K562 (cell line): ENCODE results near the gene VAMP4. TPM values are rescaled to one million over a fixed set of nuclear protein-coding genes. Genes with fewer than 3 reads are reported as not detected.

Experiments
- ATAC-seq: fragments of 200-7000 bp; cut with Tn5 transposase; 3 replicates; pipeline ENCODE4 v1.9.1; 2020; ENCODE audit warnings: moderate library complexity
- BruUV-seq: library from RNA; stranded (reverse); fragments of 400-500 nt; replicated peaks from 2 replicates; lab custom pipeline; 2021; lab: Mats Ljungman, UMichigan
- CTCF ChIA-PET: fragments of 300-600 bp; formaldehyde crosslinking; extraction: SDS; loops from one replicate; lab custom pipeline; 2021; ENCODE audit warnings: low intra/inter-chr PET ratio; lab: Yijun Ruan, JAX
- POLR2A ChIA-PET: fragments of 300-600, 350-650 bp; sonication (Branson Sonifier 250); formaldehyde crosslinking; extraction: SDS; loops from one replicate; lab custom pipeline; 2021; ENCODE audit warnings: antibody characterized with exemption, inconsistent platforms; lab: Yijun Ruan, JAX
- DNase-seq, 4 experiments: peaks; one replicate each; pipeline versions ENCODE4 v3.0.0 to v3.0.0-alpha.2; 2011 to 2018; ENCODE audit warnings: low spot score in 3 of 4, mixed read lengths in 3 of 4; ENCODE audit errors: extremely low read depth in 1 of 4
- FAIRE-seq: peaks from 2 replicates; lab custom pipeline; 2011; peaks lifted over from hg19 to GRCh38; lab: Jason Lieb, UNC
- H2AFZ ChIP-seq: 2 replicates; pipeline ENCODE4 v1.6.0; 2011; ENCODE audit warnings: low read depth, low read length, control low read depth, inconsistent platforms
- H3K27ac ChIP-seq: fragments of 200-600 bp; 3 replicates; pipeline ENCODE4 v1.8.0; 2011; ENCODE audit warnings: low read depth, mild to moderate bottlenecking, control low read depth, inconsistent platforms, low read length, moderate library complexity, mixed read lengths; ENCODE audit errors: extremely low read depth
- H3K27me3 ChIP-seq, 2 experiments: fragments of 300-600 bp in 1 of 2; 2 replicates in 1 of 2; 3 replicates in 1 of 2; pipeline versions ENCODE4 v1.6.0 to v1.8.0; 2011; ENCODE audit warnings: inconsistent platforms in 2 of 2, low read length in 2 of 2, mild to moderate bottlenecking in 1 of 2, mixed read lengths in 1 of 2, moderate library complexity in 1 of 2; ENCODE audit not compliant: control insufficient read depth in 2 of 2, insufficient read depth in 2 of 2
- H3K36me3 ChIP-seq: fragments of 300-600 bp; 3 replicates; pipeline ENCODE4 v1.8.0; 2011; ENCODE audit warnings: mild to moderate bottlenecking, low read length, inconsistent platforms; ENCODE audit not compliant: control insufficient read depth, insufficient read depth
- H3K4me1 ChIP-seq, 2 experiments: fragments of 200-600 bp in 1 of 2; replicated peaks in 1 of 2; 2 replicates in 1 of 2; 3 replicates in 1 of 2; pipeline versions ENCODE4 v1.5.1 to v1.8.0; 2011; ENCODE audit warnings: inconsistent platforms in 2 of 2, low read length in 2 of 2, mild to moderate bottlenecking in 1 of 2, mixed read lengths in 1 of 2, moderate library complexity in 1 of 2; ENCODE audit not compliant: control insufficient read depth in 2 of 2, insufficient read depth in 2 of 2
- H3K4me2 ChIP-seq: 2 replicates; pipeline ENCODE4 v1.6.1; 2011; ENCODE audit warnings: low read length, control low read depth, inconsistent platforms, mixed read lengths; ENCODE audit not compliant: insufficient read depth
- H3K4me3 ChIP-seq: fragments of 200-600 bp; sonication (generic), shearing (Covaris generic); 2 replicates; pipeline ENCODE4 v1.5.1; 2016; ENCODE audit warnings: control low read depth, inconsistent platforms
- H3K79me2 ChIP-seq: fragments of 200-600 bp; 3 replicates; pipeline ENCODE4 v1.8.0; 2011; ENCODE audit warnings: low read length, inconsistent platforms; ENCODE audit not compliant: control insufficient read depth, insufficient read depth
- H3K9ac ChIP-seq, 2 experiments: 2 replicates each; pipeline versions ENCODE4 v1.6.0 to v1.6.1; 2011; ENCODE audit warnings: low read depth in 2 of 2, low read length in 2 of 2, control low read depth in 1 of 2, inconsistent platforms in 1 of 2, mild to moderate bottlenecking in 1 of 2, mixed read lengths in 1 of 2; ENCODE audit not compliant: insufficient read depth in 1 of 2
- H3K9me1 ChIP-seq: one replicate; pipeline ENCODE4 v1.6.0; 2011; ENCODE audit warnings: inconsistent platforms, mild to moderate bottlenecking, low read length, moderate library complexity; ENCODE audit not compliant: control insufficient read depth, insufficient read depth
- H3K9me3 ChIP-seq: replicated peaks from 2 replicates; pipeline ENCODE4 v1.5.1; 2011; ENCODE audit warnings: low read depth, low read length, inconsistent platforms; ENCODE audit not compliant: control insufficient read depth, insufficient read depth
- H4K20me1 ChIP-seq: replicated peaks from 2 replicates; pipeline ENCODE4 v1.6.1; 2011; ENCODE audit warnings: low read length, inconsistent platforms, mixed read lengths; ENCODE audit not compliant: control insufficient read depth, insufficient read depth
- C11orf30 ChIP-seq: fragments of 450-650 bp; IDR thresholded peaks from 2 replicates; pipeline ENCODE4 v1.6.1; 2016; ENCODE audit warnings: low read depth, mild to moderate bottlenecking
- CHD4 ChIP-seq: fragments of 200-600 bp; sonication (generic); IDR thresholded peaks from 3 replicates; pipeline ENCODE4 v1.6.1; 2012; ENCODE audit warnings: low read depth, mild to moderate bottlenecking, mixed read lengths, low read length, inconsistent platforms; ENCODE audit not compliant: insufficient read depth, insufficient replicate concordance, poor library complexity, severe bottlenecking
- FOS ChIP-seq: IDR thresholded peaks from 3 replicates; pipeline ENCODE4 v1.6.1; 2011; ENCODE audit not compliant: insufficient read length; ENCODE audit errors: extremely low read depth
- HDAC8 ChIP-seq: fragments of 450-650 bp; IDR thresholded peaks from 2 replicates; pipeline ENCODE4 v1.6.1; 2016; ENCODE audit warnings: mild to moderate bottlenecking, missing genetic modification characterization, moderate library complexity, missing compliant biosample characterization
- KLF6 ChIP-seq: fragments of 250-450 bp; sonication (Bioruptor Pico); IDR thresholded peaks from 2 replicates; pipeline ENCODE4 v1.4.0; 2020; ENCODE audit warnings: mild to moderate bottlenecking, moderate library complexity, borderline replicate concordance
- LCOR ChIP-seq: sonication (generic); formaldehyde crosslinking; IDR thresholded peaks from 2 replicates; pipeline ENCODE4 v1.8.0; 2022; ENCODE audit warnings: mild to moderate bottlenecking, missing genetic modification reagents
- MLLT1 ChIP-seq, 2 experiments: fragments of 450-650 bp; IDR thresholded peaks; 2 replicates each; pipeline ENCODE4 v1.6.1; 2016
- MTA2 ChIP-seq: fragments of 450-650 bp; IDR thresholded peaks from 2 replicates; pipeline ENCODE4 v1.6.1; 2016; ENCODE audit warnings: low read depth
- NR4A1 ChIP-seq, 2 experiments: fragments of 250-450 bp in 1 of 2; fragments of 450-650 bp in 1 of 2; sonication (Bioruptor Pico) in 1 of 2; IDR thresholded peaks; 2 replicates each; pipeline versions ENCODE4 v1.4.0 to v1.6.1; 2016 to 2020; ENCODE audit warnings: mild to moderate bottlenecking in 2 of 2, missing compliant biosample characterization in 1 of 2, missing genetic modification characterization in 1 of 2, moderate library complexity in 1 of 2
- POLR3A ChIP-seq: IDR thresholded peaks from 2 replicates; pipeline ENCODE4 v1.6.1; 2011; ENCODE audit warnings: borderline replicate concordance, mild to moderate bottlenecking, moderate library complexity; ENCODE audit not compliant: insufficient read length, insufficient read depth; ENCODE audit errors: extremely low read depth
- RB1 ChIP-seq: fragments of 450-650 bp; IDR thresholded peaks from 2 replicates; pipeline ENCODE4 v1.6.1; 2017; ENCODE audit warnings: low read depth, mild to moderate bottlenecking
- SRSF7 ChIP-seq: fragments of 200-400 bp; formaldehyde crosslinking; optimal IDR thresholded peaks from 2 replicates; pipeline ENCODE3; 2017; ENCODE audit warnings: mild to moderate bottlenecking, low read depth, low read length
- TAF7 ChIP-seq: fragments of 450-650 bp; IDR thresholded peaks from 2 replicates; pipeline ENCODE4 v1.6.1; 2016; ENCODE audit warnings: missing genetic modification characterization, missing compliant biosample characterization
- THRA ChIP-seq: fragments of 450-650 bp; IDR thresholded peaks from 2 replicates; pipeline ENCODE4 v1.6.1; 2017; ENCODE audit warnings: mild to moderate bottlenecking, moderate library complexity
- ZEB2 ChIP-seq: fragments of 450-650 bp; IDR thresholded peaks from 2 replicates; pipeline ENCODE4 v1.6.1; 2016
- ZKSCAN3 ChIP-seq: fragments of 250-450 bp; sonication (Bioruptor Pico); IDR thresholded peaks from 2 replicates; pipeline ENCODE4 v1.4.0; 2020
- ZNF184 ChIP-seq: sonication (generic); formaldehyde crosslinking; IDR thresholded peaks from 2 replicates; pipeline ENCODE4 v1.5.0; 2020; ENCODE audit warnings: missing genetic modification reagents
- ZNF695 ChIP-seq: fragments of 450-650 bp; formaldehyde crosslinking; IDR thresholded peaks from 2 replicates; pipeline ENCODE4 v1.4.0; 2020; ENCODE audit warnings: mild to moderate bottlenecking, moderate library complexity
- WGBS: fragments of 100-300 bp; shearing (Covaris generic); methylation state at CpG from one replicate; pipeline ENCODE4 v1.1.6; 2016; ENCODE audit warnings: low coverage, mixed read lengths; ENCODE audit not compliant: insufficient coverage; ENCODE audit errors: missing lambda C conversion rate; 5-methylcytosine and 5-hydroxymethylcytosine counted together
- in situ Hi-C: fragments of 300-500 bp; cut with MboI; formaldehyde crosslinking; loops from 4 replicates; pipeline ENCODE4 v1.15.0; 2018; ENCODE audit warnings: inconsistent platforms, mixed read lengths
- intact Hi-C: fragments of 100-400 bp; cut with micrococcal nuclease; formaldehyde crosslinking; loops from 2 replicates; pipeline ENCODE4 v1.14.2; 2022
- polyA plus RNA-seq, 8 experiments: library from polyadenylated mRNA; depleted of rRNA in 4 of 8; stranded (reverse) in 5 of 8; unstranded in 3 of 8; fragments of >200 nt; fragmentation: Nextera tagmentation in 2 of 8; fragmentation: Illumina TruSeq in 1 of 8; extraction: Ambion mirVana in 2 of 8; extraction: Trizol in 1 of 8; gene quantifications; 2 replicates each; pipeline versions ENCODE4 v1.2.1 to v1.2.3, GENCODE V29; 2011 to 2014; ENCODE audit warnings: inconsistent platforms in 1 of 8, missing spikeins in 1 of 8
- total RNA-seq, 7 experiments: library from RNA; depleted of rRNA in 6 of 7; stranded (reverse); fragments of >200 nt in 6 of 7; fragmentation: Illumina TruSeq in 2 of 7; extraction: Trizol in 2 of 7; gene quantifications; 2 replicates each; pipeline versions ENCODE4 v1.2.1 to v1.2.3, GENCODE V29; 2011 to 2021; ENCODE audit warnings: low replicate concordance in 1 of 7

VAMP4 gene
- total and polyA plus RNA-seq, 9 of the 15 experiments (the other 6 are each of a cell fraction or from before 2014, with no cell fraction given), result 3.3 to 21.4 (median 11.9) TPM

- no peak for TF ChIP-seq THRA
- no peak for TF ChIP-seq MLLT1 (IDR thresholded peaks at IDR 0.05)
- no peak for TF ChIP-seq MTA2
- no peak for TF ChIP-seq RB1
- no peak for TF ChIP-seq TAF7 (tag)
These were observed 77.8 kb downstream of the VAMP4 start (continued) for GRCh38 chr1:171663854-171664575.

- no peaks in the 10 kb centered on the region for H3K79me2 ChIP-seq
- no peak overlapping the region for H2AFZ ChIP-seq
- H3K27ac ChIP-seq, result no peak overlapping the region
- no peaks in the 10 kb centered on the region for H3K9me1 ChIP-seq
- peaks cover 9 to 20% of the 10 kb centered on the region in 2 experiments for H3K27me3 ChIP-seq
- no peaks in the 10 kb centered on the region for H3K4me1 ChIP-seq
- H3K36me3 ChIP-seq, result no peaks in the 10 kb centered on the region
- H3K9me3 ChIP-seq, result no peaks in the 10 kb centered on the region
- H3K4me2 ChIP-seq, result no peak overlapping the region
- under 1% methylated on average over 7 of the region's 7 CpGs for WGBS
- H4K20me1 ChIP-seq, result no peaks in the 10 kb centered on the region
- no peak overlapping the region for H3K9ac ChIP-seq
- intact Hi-C loops (no loop called here), in situ Hi-C loops (no loop called here)
- CTCF ChIA-PET, result no interaction called here
- ATAC-seq (no peak), FAIRE-seq (no peak), DNase-seq (no peak)
- no peak overlapping the region for H3K4me3 ChIP-seq
- POLR2A ChIA-PET, result interaction anchor here (1.2 kb wide), 1 partner anchor 9 kb away, joined by 6 read pairs; no protein-coding TSS in a partner anchor
- no TSS peak for BruUV-seq
- no peak for TF ChIP-seq ZNF184 (CRISPR knock-in tag)
- TF ChIP-seq KLF6 (CRISPR knock-in tag), result no peak
- TF ChIP-seq NR4A1 (CRISPR knock-in tag; IDR thresholded peaks at IDR 0.05), result no peak
- TF ChIP-seq NR4A1 (tag; IDR thresholded peaks at IDR 0.05), result no peak
- TF ChIP-seq MTA2, result no peak
- no peak for TF ChIP-seq FOS
- no peak for TF ChIP-seq HDAC8 (tag)
- TF ChIP-seq ZKSCAN3 (CRISPR knock-in tag), result no peak
- no peak for TF ChIP-seq SRSF7
- no peak for TF ChIP-seq LCOR (CRISPR knock-in tag)
- no peak for TF ChIP-seq ZNF695
- TF ChIP-seq POLR3A, result no peak
- TF ChIP-seq ZEB2, result no peak
- no peak for TF ChIP-seq C11orf30
- no peak for TF ChIP-seq CHD4
These were observed 78.6 kb downstream of the VAMP4 start for GRCh38 chr1:171663036-171663853.
